NCI-H2107 (cell line): Measurements from ENCODE around the gene KCNMA1.
"Not testable (repeated sequence)": the region's sequence is repeated elsewhere in the genome, so short reads cannot be mapped to it uniquely, and the experiment has no call there.

ENCODE experiments used
- DNase-seq: peaks from one replicate; lab custom pipeline; 2025; lab: John Stamatoyannopoulos, UW

KCNMA1 gene

DNA sequence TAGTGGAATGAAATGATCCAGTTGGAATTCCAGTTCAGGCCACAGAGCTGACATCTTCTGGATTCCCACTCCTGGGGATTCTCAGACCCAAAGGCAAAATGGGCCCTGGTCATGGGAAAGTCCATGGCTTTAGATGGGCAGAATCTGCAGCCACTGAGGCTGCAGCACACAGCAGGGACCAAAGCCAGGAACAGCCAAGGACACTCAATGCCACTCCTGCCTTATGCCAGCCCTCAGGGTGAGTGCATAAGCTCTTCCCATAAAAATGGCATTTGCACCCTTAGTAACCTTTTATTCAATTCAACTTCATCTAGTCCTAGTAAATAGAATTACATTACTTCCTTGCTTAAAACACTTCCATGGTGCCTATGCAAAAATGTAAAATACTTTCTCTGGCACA, 274.4 kb downstream of the KCNMA1 start:
- DNase-seq = no peak

DNA sequence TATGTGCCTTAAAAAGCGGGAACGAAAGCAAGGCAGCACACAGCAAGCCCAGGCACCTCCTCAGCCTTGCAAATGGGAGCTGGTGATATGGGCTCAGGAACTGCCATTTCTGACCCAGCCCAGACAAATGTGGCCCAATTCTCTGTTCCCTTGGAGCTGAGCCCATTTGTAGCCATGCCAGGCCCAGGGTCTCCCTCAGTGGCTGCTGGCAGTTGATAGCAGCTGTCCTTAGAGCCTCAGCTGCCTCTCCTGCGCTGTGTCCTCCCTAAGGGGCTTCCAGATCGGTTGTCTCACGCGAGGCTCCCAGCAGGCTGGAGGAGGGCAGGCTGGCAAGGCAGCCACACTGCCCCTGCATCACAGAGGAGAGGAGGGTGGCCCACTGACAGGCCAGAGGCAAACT, 275.8 kb downstream of the KCNMA1 start:
- DNase-seq = no peak

DNA sequence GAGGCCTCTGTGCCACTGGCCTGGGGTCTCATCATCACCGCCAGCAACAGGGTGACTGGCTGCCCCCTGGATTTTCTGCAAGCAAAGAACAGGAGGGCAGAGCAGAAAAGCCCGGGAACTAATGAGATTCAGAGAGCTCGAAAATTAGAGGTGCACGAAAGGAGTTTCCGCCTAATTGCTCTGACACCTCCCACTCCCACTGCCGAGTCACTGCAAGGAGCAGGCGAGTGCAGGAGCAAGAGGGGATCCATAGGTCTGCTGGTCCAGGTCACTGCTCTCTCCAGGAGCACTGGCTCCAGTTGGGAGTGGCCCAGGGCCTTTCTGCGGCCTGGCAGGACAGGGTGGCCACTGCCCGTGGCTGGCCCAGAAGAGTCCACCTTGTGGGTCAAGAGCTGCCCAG, 276.2 kb downstream of the KCNMA1 start:
- DNase-seq = no peak

DNA sequence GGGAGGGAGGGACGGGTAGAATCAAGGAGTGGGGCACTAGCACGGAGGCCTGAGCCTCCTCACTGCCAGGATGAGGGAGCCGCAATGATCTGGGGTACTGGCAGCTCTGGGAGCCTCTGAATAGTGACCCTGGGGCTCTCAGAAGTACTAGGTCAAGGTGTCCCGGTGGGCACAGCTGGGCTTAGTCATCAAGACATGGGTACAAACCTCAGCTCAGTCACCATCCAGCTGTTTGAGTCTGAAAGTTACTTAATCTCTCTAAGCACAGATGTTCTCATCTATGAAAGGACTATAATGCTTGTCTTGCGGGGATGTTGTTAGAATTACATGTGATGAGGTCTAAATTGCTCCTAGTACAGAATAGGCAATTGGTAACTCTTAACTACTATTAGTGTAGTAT, 276.8 kb downstream of the KCNMA1 start:
- no peak for DNase-seq

DNA sequence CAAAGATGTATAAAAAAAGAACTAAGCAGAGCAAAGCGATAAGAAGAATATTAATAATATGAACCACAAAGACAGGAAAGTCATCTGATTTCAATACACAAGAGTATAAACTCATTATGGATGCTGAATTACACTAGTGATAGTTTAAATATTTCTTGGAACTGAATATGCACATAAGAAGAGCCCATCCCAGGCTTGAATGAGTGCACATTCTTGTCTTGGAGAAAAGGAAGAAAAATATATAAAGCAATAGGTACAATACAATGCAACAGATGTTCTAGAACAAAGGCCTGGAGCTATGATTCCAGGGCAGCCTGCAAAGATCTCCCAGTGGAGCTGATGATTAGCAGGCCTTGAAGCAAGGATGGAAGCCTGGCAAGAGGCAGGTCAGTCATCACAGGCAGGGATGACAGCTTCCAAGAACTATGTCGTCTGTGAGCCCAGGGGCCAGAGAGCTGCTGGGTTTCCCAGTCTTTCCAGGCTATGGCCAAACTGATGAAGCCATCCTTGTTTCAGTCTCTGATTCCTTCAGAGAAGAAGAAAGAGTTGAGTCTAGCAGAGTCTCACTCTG, 277.6 kb downstream of the KCNMA1 start:
- no peak for DNase-seq

DNA sequence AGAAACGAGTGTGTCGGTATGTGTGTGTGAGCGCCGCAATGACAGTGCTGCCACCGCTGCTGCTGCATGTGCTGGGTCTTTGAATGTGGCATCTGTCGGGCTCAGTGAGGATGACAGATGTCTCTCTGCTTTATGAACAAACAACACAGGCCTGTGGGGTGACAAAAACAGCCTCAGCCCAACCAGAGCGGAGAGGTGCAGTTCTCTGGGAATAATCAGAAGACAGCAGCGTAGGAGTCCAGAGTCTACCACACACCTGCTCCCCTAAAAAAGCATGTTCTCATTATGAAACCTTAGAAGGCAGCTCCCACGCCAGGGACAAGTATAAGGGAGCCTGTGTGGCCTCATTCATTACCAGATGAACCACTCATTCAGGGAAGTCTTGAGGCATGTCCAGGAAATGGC, 278.3 kb downstream of the KCNMA1 start:
- peak; percentile 6 for DNase-seq

DNA sequence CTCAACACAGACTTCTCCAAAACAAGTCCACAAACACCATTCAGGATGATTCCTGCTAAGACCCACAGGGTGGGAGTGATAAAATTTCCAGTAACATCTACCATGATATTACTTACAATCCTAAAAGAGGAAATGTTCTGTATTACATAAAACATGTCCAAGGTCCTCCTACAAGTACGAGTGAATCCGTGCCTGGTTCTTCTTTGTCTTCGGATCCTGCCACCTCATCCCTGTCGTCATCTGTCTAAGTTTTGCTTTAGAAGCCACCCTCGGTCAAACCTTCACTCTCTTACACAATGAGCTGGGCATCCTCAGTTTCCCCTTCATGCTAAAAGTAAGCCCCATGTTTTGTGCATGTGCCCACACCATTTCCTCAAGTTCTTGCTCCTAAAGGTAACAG, 279.0 kb downstream of the KCNMA1 start:
- DNase-seq = no peak

DNA sequence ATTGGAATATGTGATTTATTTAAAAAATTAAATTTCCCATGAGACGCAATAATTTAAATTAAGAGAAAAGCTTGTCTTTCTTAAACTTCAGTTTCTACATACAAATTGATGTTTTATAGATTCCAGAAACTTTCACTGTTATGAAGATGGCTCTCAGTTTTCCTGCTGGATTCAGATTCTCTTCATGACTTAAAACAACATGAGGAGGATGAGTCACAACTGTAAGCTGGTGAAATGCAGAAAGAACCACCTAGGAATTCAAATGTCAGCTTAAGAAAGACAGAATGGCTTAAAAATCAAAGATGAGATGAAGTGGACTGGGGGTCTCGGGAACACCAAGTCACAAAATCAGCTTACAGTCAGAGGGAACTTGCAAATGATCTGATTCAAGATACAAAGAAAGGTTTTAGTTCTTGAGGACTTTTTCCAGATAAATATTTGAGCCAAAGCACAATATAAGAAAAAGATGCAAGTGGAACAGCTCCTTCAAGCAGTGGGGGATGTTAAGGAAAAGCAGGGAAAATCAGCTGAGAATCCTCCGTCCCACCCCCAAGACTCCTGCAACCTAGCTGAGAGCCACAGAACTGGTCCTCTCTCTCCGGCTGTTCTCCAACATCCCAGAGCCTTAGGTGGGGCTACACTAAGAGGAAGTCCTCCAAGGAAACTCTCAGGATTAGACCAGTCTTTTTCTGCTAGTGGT, 279.8 kb downstream of the KCNMA1 start:
- no peak for DNase-seq

DNA sequence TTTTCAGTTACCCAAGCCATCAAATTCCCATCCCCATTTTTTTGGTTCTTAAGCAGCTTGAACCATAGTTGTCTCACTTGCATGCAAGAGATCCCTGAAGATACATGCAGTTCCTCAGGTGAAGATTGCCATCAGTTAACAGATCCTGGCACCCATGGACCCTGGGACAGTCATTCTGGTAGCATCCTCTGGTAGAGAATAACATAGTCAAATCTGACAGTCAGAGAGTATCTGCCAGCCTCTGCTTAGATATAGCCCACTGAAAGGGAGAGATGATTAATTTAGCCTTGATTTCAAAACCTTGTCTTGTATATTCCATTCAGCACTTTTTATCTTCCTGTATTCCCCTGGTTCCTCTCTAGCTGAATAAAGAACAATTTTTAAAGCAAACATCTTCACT, 280.4 kb downstream of the KCNMA1 start:
- DNase-seq = no peak

DNA sequence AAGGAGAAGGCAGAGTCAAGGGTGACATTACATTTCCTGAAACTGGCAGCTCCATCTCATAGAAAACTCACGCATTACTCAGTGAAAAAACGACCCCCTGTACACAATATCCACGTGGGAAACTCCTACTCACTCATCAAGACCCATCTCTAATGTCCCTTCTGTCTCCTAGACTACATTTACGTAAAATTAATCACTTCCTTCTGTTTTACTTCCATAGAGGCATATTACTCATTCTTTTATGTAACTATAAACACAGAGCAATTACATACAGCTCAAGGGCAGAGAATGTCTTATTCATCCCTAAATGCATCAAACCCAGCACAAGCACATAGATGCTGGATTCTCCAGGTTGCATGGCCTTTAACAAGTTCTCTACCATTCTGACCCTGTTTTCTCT, 281.8 kb downstream of the KCNMA1 start:
- no peak for DNase-seq

DNA sequence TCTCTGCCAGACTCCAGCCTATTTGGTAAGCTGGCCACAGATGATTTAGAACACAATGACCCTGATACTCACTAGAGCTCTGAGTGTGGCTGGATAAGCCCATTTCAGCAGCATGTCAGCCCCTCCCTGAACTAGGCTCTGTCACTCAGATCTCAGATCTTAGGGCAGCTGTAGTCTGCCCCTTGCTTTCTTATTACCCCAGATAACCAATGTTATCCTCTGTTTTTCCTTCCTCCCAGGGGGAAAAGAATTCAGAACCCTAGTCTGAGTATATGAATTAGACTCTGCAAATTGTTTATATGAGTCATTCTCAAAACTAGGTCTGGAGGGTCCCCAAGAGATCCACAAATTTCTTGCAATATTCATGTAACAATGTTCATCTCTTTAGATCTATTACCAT, 286.2 kb downstream of the KCNMA1 start:
- no peak for DNase-seq

DNA sequence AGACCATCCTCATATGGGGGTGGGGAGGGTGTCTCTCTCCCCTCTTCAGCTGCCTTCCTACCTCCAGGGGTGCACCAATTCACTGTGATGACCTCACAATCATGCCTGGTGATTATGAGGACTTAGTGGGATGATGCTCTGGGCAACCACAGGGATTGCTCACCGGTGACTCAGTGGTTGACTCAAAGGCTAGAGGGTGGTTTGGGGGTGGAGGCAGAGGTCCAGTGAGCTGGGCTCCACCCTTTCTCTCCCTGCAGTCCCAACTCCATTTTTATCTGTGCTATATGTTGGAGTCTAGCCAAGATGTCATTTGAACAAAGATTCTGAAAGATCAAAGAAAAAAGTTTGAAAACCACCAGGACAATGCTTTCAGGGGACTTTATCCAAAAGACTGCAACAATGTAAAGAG, 286.9 kb downstream of the KCNMA1 start:
- no peak for DNase-seq

DNA sequence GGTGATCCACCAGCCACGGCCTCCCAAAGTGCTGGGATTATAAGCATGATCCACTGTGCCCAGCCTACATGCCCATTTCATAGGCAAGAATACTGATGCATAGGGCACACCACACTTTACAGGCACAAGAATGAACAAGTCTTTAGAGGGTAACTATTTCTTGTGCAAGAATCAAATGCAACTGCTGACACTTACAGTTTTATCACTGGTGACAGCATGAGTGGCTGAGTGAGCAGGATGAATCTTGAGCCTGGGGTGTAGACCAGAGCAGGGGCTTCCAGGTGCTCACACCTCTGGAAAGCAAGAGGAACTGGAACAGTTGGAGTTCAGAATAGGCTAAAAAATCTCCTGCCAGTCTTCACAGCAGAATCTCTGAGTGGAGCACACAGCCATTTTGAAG, 287.5 kb downstream of the KCNMA1 start:
- DNase-seq = no peak

DNA sequence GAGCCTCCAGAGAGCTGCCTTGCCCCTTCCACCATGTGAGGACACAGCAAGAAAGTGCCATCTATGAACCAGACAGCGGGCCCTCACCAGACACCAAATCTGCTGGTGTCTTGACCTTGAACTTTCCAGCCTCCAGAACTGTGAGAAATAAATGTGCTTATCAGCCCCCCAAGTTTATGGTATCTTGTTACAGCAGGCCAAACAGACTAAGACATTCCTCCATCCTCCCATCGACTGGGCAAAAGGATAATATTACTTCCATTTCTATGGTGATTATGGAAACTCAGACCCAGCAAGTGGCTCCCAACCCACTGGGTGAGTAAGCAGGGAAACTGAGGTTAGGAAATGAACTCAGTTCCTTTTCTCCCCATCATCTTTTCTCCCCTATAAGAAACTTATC, 288.4 kb downstream of the KCNMA1 start:
- no peak for DNase-seq

DNA sequence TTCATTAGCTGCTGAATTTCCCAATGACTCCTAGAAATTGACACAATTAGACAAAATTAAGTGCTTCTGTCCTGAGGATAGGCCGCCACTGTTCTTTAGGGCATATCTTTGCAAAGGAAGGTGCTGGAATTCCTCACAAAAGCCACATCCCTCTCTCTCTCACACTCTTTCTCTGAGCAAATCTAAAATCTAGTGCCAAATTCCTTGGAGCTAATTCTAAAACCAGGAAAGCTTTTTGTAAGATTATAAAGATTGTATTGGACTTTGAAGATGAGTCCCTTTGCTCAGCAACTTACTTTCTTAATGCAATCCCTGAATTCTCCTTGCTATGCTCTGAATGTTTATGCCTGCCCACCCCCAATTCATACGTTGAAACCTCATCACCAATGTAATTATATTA, 288.9 kb downstream of the KCNMA1 start:
- no peak for DNase-seq

DNA sequence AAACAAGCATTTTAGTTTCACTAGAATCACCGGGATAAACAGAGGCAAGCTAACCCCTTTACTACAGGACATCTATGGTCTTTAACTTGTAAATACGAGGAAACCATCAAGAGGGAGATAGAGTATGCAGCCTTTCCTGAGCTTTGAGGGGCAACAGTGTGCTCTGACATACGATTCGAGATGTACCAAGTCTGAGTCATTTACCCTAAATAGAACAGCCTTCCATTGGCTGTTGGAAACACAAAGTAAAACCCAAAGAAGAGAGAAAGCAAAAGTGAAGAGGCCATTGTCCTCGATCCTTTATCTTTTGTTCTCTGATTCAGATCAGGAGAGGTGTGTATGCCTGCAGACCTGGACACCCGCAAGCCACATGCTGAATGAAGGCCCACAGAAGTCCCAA, 289.5 kb downstream of the KCNMA1 start:
- no peak for DNase-seq

DNA sequence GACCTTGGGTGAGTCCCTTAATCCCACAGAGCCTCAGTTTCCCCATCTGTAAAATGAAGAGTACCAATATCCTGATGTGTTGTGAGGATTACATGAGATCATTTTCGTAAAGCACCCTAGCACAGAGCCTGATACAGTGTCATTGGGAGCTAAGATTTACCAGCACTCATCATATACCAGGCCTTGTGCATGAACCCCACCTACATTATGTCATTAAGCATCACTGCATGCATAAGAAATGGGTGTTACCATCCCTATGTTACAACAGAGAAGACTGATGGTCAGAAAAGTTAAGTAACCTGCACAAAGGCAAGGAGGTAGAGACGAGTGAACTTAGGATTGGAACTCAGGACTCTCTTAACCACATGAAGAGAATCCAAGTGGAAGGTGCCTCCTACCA, 290.6 kb downstream of the KCNMA1 start:
- DNase-seq = no peak

DNA sequence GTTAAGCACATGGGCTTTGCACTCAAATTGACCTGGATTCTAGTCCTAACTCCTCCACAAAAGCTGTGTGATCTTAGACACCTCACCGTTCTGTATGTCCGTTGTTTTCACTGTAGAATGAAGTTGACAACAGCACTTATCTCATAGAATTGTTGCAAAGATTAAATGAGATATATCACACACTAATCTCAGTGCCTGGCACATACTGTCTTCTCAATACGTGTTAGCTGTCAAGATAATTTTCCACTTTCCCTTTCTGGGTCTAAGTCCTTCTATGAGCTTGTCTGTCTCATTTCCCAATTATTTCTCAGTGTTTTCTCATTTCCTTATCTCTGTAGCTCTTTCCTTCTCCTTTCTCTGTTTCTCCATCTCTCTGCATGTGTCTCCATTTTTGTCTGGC, 296.6 kb downstream of the KCNMA1 start:
- no peak for DNase-seq

DNA sequence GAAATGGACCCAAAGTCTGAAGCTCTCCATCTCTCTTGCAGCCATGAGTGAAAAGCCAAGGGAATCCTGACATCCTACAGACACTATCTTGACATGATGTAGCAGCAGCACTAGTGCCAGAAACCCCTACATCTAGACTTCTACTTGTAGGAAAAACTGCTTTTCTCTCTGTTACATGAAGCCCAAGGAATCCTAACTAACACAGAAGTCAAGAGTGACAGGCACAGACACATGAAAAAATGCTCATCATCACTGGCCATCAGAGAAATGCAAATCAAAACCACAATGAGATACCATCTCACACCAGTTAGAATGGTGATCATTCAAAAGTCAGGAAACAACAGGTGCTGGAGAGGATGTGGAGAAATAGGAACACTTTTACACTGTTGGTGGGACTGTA, 297.7 kb downstream of the KCNMA1 start:
- DNase-seq = not testable (repeated sequence)

DNA sequence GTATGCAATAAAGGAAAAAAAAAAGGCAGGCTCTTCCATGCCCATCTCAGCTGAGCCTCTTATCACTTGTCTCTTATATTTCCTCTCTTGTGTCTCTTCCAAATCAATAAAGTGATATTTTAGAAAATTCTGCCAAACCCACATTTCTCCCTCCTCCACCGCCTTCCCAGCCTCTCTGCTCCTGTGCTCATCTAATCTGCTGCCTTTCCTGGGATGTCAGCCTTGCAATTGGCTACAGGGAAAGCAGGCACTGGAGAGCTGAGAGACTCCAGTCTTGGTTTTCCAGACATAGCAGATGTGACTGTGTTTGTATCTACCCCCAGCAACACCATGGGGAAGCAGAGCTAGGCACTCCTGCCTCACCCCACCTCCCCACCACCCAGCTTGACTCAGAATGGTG, 298.4 kb downstream of the KCNMA1 start:
- no peak for DNase-seq

DNA sequence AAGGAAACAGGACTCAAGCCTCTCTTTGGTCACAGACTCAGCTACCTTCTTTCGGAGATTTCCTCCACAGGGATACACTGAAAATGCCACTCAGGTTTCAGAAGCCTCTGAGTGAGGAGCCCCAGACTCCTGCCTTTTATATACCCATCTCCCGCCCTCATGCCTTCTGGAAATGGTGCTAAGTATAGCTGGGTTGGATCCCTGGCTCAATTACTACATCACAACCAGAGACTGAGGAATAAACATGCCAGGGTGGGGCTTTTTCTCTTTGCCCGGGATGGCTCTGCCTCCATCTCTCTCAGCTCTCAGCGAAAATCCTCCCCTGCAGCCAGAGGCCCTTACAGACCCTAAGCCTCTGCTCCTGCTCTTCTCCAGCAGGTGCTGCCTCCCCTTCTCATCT, 299.5 kb downstream of the KCNMA1 start:
- DNase-seq = no peak

DNA sequence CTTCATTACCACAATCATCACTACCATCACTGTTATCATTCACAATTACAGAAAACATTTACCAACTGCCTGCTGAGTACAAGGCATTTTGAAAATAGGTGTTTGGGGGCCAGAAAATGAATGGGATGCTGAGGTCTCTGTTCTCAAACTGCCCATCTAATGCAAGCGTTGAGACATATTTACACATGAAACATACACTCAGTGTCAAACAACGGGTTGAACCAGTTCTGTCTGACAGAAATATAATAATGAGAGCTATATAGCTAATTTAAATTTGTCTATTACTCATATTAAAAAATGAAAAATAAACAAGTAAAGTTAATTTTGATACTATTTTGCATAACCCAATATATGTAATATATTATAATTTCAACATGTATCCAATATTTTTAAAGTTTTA, 303.1 kb downstream of the KCNMA1 start:
- no peak for DNase-seq

DNA sequence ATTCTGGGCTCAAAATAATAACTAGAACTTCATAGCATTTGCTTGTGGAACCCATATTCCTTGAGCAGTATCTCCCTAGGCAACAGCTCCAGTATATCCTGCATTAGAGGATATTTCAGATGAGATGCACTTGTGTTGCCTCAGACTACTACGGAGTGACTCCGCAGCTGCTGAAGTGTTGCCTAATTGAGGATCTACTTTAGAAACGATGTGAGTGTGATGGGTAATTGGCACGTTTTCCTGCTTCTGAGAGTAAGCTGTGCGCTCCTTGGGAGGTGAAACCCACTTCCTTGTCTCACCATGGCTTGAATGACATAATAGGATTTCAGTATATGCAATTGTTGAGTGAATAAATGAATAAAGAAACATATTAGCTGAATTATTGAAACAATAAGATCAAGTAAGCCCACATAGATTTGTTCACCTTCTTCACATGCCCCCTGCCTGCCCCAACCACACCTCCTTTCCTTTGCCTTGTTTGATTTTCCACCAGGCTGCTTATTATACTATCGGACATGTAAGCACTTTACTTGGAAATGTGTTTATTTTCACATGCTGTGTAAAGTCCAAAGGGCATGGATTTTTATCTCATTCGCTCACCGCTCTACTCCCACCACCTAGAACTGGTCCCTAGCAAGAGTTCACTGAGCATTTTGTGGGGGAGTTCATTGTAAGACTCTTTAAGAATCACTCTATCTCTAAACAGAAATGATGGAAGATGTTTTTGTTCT, 303.8 kb downstream of the KCNMA1 start:
- no peak for DNase-seq

DNA sequence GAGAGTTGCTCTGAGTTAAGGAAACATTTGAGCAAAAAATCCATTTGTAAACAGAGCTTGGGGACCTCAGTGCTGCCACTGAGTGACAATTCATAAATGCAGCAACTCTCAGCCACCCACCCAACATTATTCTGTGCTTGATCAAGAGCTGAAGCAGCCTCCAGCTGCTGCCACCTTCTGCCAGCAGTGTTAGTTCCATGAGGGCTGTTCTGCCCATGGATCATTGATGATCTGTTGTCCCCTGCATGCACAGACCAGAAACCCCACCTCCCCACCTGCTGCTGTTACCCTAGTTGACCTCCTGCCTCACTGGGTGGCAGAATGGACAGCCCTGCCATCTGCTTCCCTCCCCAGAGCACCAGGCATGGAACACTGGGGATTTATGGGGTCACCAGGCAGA, 305.4 kb downstream of the KCNMA1 start:
- DNase-seq = no peak
